Choroid plexus epithelial cell (primary cell): ENCODE data around the gene MAD1L1.

Source experiments
- DNase-seq: peaks from one replicate; pipeline ENCODE4 v3.0.0-alpha.2; 2010; ENCODE audit warnings: low read depth
- H3K4me3 ChIP-seq: 2 replicates; pipeline ENCODE4 v1.5.1; 2011; ENCODE audit warnings: low read depth, mild to moderate bottlenecking, control low read depth, low read length, moderate library complexity
- CTCF ChIP-seq: conservative IDR thresholded peaks from 2 replicates; pipeline ENCODE4 v1.5.1; 2011; ENCODE audit warnings: low read depth, mild to moderate bottlenecking, control low read depth, inconsistent platforms, low read length, moderate library complexity

The MAD1L1 gene

GRCh38 chr7:2220954-2221353 lies 11.8 kb downstream of the MAD1L1 start:
- DNase-seq, result no peak
- no peak for TF ChIP-seq CTCF
- no peak overlapping the region for H3K4me3 ChIP-seq

- no peak for DNase-seq
- no peak overlapping the region for H3K4me3 ChIP-seq
- TF ChIP-seq CTCF, result no peak
These were observed 12.2 kb downstream of the MAD1L1 start for GRCh38 chr7:2220506-2220905.

- no peak for DNase-seq
- H3K4me3 ChIP-seq, result no peak overlapping the region
- TF ChIP-seq CTCF, result no peak
These were observed 12.7 kb downstream of the MAD1L1 start for GRCh38 chr7:2220030-2220429.

GRCh38 chr7:2219606-2220005 lies 13.1 kb downstream of the MAD1L1 start:
- no peak for TF ChIP-seq CTCF
- H3K4me3 ChIP-seq, result no peak overlapping the region
- no peak for DNase-seq

GRCh38 chr7:2219136-2219535 lies 13.6 kb downstream of the MAD1L1 start:
- no peak for TF ChIP-seq CTCF
- DNase-seq, result no peak
- H3K4me3 ChIP-seq, result no peak overlapping the region

- no peak for TF ChIP-seq CTCF
- DNase-seq, result no peak
- H3K4me3 ChIP-seq, result no peak overlapping the region
These were observed 14.3 kb downstream of the MAD1L1 start for GRCh38 chr7:2218444-2218785.

- no peak for TF ChIP-seq CTCF
- H3K4me3 ChIP-seq, result no peak overlapping the region
- peak; percentile 19 for DNase-seq
These were observed 14.9 kb downstream of the MAD1L1 start for GRCh38 chr7:2217716-2218443.
